ENCODE measurements around the gene PDZRN3.

GRCh38 chr3:73401616-73402279 lies 223.0 kb downstream of the PDZRN3 start:
- TF ChIP-seq CTCF (IDR thresholded peaks at IDR 0.05) (no peak), POLR2A (IDR thresholded peaks at IDR 0.05) (no peak), EP300 (IDR thresholded peaks at IDR 0.05) (no peak), POLR2AphosphoS5 (IDR thresholded peaks at IDR 0.05) (peak in 1 of 2 donors; percentile 16)
